ENCODE data around the gene EPB41L5. TPM values are rescaled to one million over a fixed set of nuclear protein-coding genes. Genes with fewer than 3 reads are reported as not detected.
"Not testable (repeated sequence)": the region's sequence is repeated elsewhere in the genome, so short reads cannot be mapped to it uniquely, and the experiment has no call there.

Gene EPB41L5
- total RNA-seq, result 1.2 TPM in 2 replicates

DNA sequence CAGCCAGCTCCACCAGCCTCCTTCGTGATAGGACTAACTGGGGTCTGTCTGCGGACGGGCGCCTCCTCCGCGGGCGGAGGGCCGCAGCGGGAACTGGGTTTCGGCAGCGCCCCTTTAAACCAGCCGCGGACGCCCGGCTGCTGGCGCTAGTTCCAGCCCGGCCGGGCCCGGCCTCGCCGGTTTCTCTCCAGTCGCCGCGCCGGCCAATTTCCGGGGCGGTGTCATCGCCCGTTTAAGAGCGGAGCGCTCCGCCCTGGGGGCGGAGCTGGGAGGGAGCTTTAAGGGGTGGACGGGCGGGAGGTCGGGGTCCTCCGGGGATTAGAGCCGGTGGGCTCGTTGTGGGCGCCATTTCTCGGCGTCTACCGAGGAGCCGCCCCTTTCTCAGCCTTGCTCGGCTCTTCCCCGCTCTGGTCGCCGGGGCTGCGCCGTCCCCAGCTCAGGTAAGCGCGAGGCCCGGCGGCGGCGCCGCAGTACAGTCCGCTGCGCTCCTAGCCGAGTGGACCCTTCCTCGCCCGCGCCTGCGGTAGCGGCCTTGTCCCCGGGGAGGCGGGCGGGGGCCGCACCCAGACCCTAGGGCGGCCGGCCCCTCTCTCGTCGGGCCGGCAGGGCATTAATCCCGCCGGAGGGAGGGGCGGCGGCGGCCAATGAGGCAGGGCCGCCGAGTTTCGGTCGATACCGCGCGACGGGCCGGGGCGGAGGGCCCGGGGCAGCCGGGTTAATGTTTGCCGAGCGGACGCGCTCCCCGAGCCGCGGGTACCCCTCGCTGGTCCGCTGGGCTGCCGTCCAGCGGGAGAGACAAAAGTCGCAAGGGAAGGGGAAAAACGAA lies at the start of gene EPB41L5:
EPB41L5 (plus strand) TSS at position 307 of the 826 bp plus-strand sequence. CDS start 6,008 bp downstream, outside the sequence.
- Mint-ChIP-seq H3K27ac (no peak within 1 kb of the TSS), H3K4me3 (peak within 1 kb of the TSS; percentile 78), H3K4me1 (ENCODE audit: low read depth) (peaks cover 7% of the 10 kb centered on the region), H3K9me3 (no peaks in the 10 kb centered on the region), H3K27me3 (ENCODE audit: insufficient read depth) (peaks cover 11% of the 10 kb centered on the region), H3K36me3 (ENCODE audit: low read depth) (peaks cover 1% of the 10 kb centered on the region)
- DNase-seq (ENCODE audit: low spot score), result peak; percentile 75
- intact Hi-C loops (cut with micrococcal nuclease), result loop anchor here (1.0 to 10.0 kb wide), 11 partner anchors 86 to 646 kb away; partner anchors contain the start of genes C2orf76, DBI, INHBB and PTPN4

DNA sequence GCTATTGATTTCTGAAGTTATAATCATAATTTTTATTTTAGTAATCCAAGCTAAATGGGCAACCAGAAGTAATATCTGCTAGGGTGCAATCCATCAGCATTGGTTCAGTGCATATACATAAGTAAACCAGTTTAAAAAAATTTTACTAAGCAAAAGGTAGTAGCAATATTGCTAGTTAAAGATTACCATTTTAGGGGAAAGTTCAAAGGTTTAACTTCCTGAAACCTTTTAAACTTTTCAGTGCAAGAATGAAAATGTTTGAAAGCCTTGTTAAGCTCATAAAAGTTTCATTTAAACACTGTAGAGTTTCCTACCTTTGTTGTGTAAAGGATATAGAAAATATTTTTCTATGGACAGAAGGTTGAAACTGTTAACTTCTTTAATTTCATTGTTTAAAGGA lies 31.0 kb upstream of the EPB41L5 start:
- Mint-ChIP-seq H3K36me3 (ENCODE audit: low read depth) (peaks cover 2% of the 10 kb centered on the region), H3K27me3 (ENCODE audit: insufficient read depth) (no peaks in the 10 kb centered on the region), H3K27ac (no peak overlapping the region), H3K9me3 (no peaks in the 10 kb centered on the region), H3K4me1 (ENCODE audit: low read depth) (no peaks in the 10 kb centered on the region), H3K4me3 (no peak overlapping the region)
- no peak for DNase-seq (ENCODE audit: low spot score)
- intact Hi-C loops (cut with micrococcal nuclease), result no loop called here

DNA sequence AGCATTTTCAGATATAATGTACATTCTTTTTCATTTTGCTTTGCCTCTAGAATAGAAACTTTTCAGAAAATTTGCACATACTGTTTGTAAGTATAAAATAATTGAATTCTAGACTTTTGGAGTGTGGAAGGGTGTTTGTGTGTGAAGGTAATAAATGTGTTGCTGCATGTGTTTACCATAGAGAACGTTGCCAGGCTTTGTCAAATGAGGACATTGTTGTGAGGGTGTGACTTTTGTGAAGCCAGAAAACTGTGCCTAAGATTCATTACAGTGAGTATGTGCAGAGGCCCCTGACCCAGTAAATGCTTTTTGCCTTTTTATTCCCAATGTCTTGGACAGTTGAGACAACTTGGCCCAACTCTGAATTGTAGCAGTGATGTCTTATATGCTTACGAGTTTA lies 30.4 kb upstream of the EPB41L5 start:
- Mint-ChIP-seq H3K36me3 (ENCODE audit: low read depth) (peaks cover 2% of the 10 kb centered on the region), H3K4me3 (no peak overlapping the region), H3K4me1 (ENCODE audit: low read depth) (no peaks in the 10 kb centered on the region), H3K27me3 (ENCODE audit: insufficient read depth) (no peaks in the 10 kb centered on the region), H3K27ac (no peak overlapping the region), H3K9me3 (no peaks in the 10 kb centered on the region)
- DNase-seq (ENCODE audit: low spot score), result no peak
- intact Hi-C loops (cut with micrococcal nuclease), result no loop called here

DNA sequence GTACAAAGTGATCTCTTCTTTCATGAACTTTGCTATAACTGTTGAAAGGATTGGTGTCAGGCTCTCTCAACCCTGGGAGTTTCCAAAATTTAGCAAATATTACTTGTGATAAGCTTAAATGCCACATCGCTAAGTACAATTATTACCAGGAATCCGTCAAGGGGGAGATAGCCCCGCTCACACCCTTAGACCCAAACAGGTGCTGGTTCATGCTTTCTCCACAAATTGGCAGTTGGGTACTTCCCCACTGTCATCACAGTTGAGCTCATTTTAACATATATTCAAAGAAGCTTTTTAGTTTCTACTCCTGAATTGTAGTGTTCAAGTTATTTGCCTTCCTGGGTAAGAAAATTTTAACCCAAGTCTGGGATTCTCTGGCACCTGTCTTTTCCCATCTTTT lies 29.8 kb upstream of the EPB41L5 start:
- no peaks in the 10 kb centered on the region for H3K9me3 Mint-ChIP-seq
- H3K4me1 Mint-ChIP-seq (ENCODE audit: low read depth), result no peaks in the 10 kb centered on the region
- DNase-seq (ENCODE audit: low spot score), result no peak
- H3K4me3 Mint-ChIP-seq, result no peak overlapping the region
- H3K36me3 Mint-ChIP-seq (ENCODE audit: low read depth), result peaks cover 2% of the 10 kb centered on the region
- H3K27ac Mint-ChIP-seq, result no peak overlapping the region
- H3K27me3 Mint-ChIP-seq (ENCODE audit: insufficient read depth), result no peaks in the 10 kb centered on the region
- intact Hi-C loops (cut with micrococcal nuclease), result no loop called here

DNA sequence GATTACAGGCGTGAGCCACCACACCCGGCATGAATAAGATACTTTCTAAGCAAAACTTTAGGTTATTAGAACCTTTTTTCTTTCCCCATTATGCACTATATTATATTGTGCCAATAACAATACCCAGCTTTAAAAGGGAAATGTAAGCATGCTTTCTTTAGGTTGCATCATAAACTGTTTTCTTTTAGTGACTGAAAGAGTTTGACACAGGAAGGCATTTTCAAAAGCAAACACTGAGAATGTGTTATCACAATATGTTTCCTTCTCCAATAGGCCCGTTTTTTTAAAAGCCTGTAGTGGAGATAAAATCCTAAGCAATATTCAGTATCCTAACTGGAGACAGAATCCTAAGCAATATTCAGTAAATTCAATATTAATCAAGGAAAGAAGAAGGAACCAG lies 16.7 kb upstream of the EPB41L5 start:
- intact Hi-C loops (cut with micrococcal nuclease), result no loop called here
- Mint-ChIP-seq H3K4me1 (ENCODE audit: low read depth) (no peaks in the 10 kb centered on the region), H3K9me3 (no peaks in the 10 kb centered on the region), H3K36me3 (ENCODE audit: low read depth) (no peaks in the 10 kb centered on the region), H3K27me3 (ENCODE audit: insufficient read depth) (peaks cover 6% of the 10 kb centered on the region), H3K4me3 (no peak overlapping the region), H3K27ac (no peak overlapping the region)
- DNase-seq (ENCODE audit: low spot score), result no peak

DNA sequence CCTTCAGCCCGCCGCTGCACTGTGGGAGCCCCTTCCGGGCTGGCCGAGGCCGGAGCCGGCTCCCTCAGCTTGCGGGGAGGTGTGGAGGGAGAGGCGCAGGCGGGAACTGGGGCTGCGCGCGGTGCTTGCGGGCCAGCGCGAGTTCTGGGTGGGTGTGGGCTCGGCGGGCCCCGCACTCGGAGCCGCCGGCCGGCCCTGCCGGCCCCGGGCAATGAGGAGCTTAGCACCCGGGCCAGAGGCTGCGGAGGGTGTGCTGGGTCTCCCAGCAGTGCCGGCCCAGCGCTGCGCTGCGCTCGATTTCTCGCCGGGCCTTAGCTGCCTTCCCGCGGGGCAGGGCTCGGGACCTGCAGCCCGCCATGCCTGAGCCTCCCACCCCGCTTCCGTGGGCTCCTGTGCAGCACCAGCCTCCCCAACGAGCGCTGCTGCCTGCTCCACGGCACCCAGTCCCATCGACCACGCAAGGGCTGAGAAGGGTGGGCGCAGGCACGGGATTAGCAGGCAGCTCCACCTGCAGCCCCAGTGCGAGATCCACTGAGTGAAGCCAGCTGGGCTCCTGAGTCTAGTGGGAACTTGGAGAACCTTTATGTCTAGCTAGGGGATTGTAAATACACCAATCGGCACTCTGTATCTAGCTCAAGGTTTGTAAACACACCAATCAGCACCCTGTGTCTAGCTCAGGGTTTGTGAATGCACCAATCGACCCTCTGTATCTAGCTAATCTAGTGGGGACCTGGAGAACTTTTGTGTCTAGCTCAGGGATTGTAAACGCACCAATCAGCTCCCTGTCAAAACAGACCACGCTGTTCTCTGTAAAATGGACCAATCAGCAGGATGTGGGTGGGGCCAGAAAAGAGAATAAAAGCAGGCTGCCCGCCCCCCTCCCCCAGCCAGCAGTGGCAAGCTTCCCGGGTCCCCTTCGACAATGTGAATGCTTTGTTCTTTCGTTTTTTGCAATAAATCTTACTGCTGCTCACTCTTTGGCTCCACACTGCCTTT lies 15.7 kb upstream of the EPB41L5 start:
- H3K36me3 Mint-ChIP-seq (ENCODE audit: low read depth); DNase-seq (ENCODE audit: low spot score); H3K27ac Mint-ChIP-seq; H3K9me3 Mint-ChIP-seq; H3K27me3 Mint-ChIP-seq (ENCODE audit: insufficient read depth); intact Hi-C loops (cut with micrococcal nuclease); H3K4me1 Mint-ChIP-seq (ENCODE audit: low read depth); H3K4me3 Mint-ChIP-seq: not testable (repeated sequence)

DNA sequence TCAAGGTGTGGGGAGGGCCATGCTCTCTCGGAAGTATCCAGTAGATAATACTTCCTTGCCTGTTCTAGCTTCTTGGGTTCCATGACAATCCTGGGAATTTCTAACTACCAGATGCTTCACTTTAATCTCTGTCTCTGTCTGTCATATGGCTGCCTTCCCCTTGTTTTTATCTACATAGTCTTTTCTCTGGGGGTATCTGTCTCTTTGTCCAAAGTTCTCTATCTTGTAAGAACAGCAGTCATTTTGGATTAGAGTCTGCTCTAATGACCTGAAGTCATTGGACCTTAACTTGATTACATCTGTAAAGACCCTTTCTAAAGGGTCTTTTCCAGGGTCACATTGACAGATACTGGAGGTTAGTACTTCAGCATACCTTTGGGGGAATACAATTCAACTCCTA lies 11.4 kb upstream of the EPB41L5 start:
- intact Hi-C loops (cut with micrococcal nuclease), result no loop called here
- Mint-ChIP-seq H3K27ac (no peak overlapping the region), H3K4me3 (no peak overlapping the region), H3K4me1 (ENCODE audit: low read depth) (no peaks in the 10 kb centered on the region), H3K9me3 (no peaks in the 10 kb centered on the region), H3K36me3 (ENCODE audit: low read depth) (no peaks in the 10 kb centered on the region), H3K27me3 (ENCODE audit: insufficient read depth) (no peaks in the 10 kb centered on the region)
- DNase-seq (ENCODE audit: low spot score), result no peak

DNA sequence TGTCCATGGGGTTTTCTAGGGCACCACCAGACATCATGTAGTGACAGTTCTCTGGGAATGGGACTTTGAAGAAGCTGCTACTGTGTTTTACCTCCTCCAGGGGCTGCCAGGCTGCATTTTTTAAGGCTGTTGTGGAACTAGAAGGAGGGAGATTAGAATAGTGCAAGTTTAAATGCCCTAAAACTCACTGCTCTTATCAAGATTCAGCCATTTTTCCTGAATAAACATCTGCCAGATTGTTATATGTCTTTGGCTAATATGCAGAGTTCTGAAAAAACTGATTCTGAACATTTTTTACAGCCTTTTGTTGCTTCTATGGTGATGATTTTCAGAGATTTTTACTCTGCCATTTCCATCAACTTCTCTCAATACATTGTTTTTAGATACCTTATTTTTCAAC lies 8.6 kb upstream of the EPB41L5 start:
- Mint-ChIP-seq H3K9me3 (no peaks in the 10 kb centered on the region), H3K27ac (no peak overlapping the region), H3K36me3 (ENCODE audit: low read depth) (no peaks in the 10 kb centered on the region)

DNA sequence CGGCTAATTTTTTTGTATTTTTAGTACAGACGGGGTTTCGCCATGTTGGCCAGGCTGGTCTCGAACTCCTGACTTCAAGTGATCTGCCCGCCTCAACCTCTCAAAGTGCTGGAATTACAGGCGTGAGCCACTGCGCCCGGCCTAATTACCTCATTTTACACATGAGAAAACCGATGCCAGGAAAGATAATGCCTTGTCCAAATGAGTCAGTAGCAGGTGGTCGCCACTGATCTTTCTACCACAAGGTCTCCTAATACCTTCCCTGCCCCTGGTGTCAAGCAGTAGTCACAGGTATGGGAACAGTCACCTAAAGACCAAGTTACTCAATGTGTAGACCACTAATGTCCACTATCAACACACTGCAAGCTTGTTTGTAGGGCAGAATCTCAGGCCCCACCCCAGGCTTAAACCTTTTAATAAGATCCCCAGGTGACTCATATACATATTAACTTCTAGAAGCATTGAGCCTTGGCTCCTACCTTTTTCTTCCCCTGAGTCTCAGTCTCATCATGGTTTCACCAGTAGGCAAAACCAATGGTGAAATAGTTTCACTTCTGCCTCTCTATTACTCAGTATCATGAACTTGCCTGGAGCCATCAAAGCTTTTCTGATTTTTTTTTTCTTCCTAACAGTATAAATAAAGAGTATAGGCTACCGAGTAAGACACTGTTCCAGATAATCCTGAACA lies 6.9 kb upstream of the EPB41L5 start:
- intact Hi-C loops (cut with micrococcal nuclease), result no loop called here
- Mint-ChIP-seq H3K4me1 (ENCODE audit: low read depth) (peaks cover 5% of the 10 kb centered on the region), H3K27me3 (ENCODE audit: insufficient read depth) (peaks cover 3% of the 10 kb centered on the region), H3K4me3 (no peak overlapping the region), H3K36me3 (ENCODE audit: low read depth) (no peaks in the 10 kb centered on the region), H3K27ac (no peak overlapping the region), H3K9me3 (no peaks in the 10 kb centered on the region)
- no peak for DNase-seq (ENCODE audit: low spot score)

More for the DNA sequence above, 8.6 kb upstream of the EPB41L5 start:
- H3K27me3 Mint-ChIP-seq (ENCODE audit: insufficient read depth), result peaks cover 2% of the 10 kb centered on the region
- peaks cover 5% of the 10 kb centered on the region for H3K4me1 Mint-ChIP-seq (ENCODE audit: low read depth)
- DNase-seq (ENCODE audit: low spot score), result no peak
- intact Hi-C loops (cut with micrococcal nuclease), result no loop called here
- no peak overlapping the region for H3K4me3 Mint-ChIP-seq

DNA sequence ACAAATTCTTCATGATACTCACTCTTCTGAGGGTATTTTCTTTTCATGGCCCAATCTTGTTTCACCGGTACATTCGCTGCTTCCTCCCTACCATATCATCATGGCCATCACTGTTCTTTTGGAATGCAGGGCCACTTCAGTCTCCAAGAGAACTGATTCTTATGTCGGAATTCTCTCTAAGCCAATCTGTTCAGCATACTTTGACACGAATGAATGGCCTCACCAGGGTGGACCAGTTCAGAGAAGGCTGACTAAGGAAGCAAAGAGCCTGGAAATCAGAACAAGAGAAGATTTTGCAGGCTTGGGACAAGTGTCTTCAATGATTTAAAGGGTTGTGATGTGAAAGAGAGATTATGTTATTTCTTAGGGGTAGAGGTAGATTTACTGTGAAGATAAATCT lies 5.0 kb upstream of the EPB41L5 start:
- peaks cover 12% of the 10 kb centered on the region for H3K4me1 Mint-ChIP-seq (ENCODE audit: low read depth)

DNA sequence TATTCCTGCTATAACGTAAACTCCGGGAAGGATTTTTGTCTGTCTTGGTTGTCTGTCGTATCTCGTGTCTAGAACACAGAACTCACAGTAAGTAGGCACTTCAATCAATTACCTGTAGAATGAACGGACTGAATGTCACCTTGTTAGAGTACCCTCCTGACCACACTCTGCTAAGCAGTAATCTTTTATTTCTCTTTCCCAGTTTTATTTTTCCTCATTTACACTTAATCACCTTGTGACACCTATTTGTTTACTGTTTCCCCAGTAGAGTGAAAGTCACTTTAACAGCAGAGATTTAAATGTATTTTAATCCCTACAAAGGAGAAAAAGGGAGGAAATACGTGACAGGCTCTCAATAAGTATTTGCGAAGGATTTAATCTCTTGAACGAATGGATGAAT lies 514 bp upstream of the EPB41L5 start:
- Mint-ChIP-seq H3K4me1 (ENCODE audit: low read depth) (peaks cover 12% of the 10 kb centered on the region), H3K4me3 (peak overlapping the region; percentile 27), H3K9me3 (no peaks in the 10 kb centered on the region), H3K27me3 (ENCODE audit: insufficient read depth) (peaks cover 13% of the 10 kb centered on the region), H3K36me3 (ENCODE audit: low read depth) (peaks cover 1% of the 10 kb centered on the region), H3K27ac (no peak overlapping the region)
- intact Hi-C loops (cut with micrococcal nuclease), result loop anchor here (2.0 to 10.0 kb wide), 7 partner anchors 85 to 645 kb away; partner anchors contain the start of genes C2orf76, DBI and INHBB
- no peak for DNase-seq (ENCODE audit: low spot score)

More for the DNA sequence above, 5.0 kb upstream of the EPB41L5 start:
- Mint-ChIP-seq H3K27me3 (ENCODE audit: insufficient read depth) (peaks cover 3% of the 10 kb centered on the region), H3K27ac (peak overlapping the region; percentile 26), H3K4me3 (no peak overlapping the region), H3K36me3 (ENCODE audit: low read depth) (no peaks in the 10 kb centered on the region), H3K9me3 (no peaks in the 10 kb centered on the region)
- DNase-seq (ENCODE audit: low spot score), result no peak
- intact Hi-C loops (cut with micrococcal nuclease), result no loop called here

DNA sequence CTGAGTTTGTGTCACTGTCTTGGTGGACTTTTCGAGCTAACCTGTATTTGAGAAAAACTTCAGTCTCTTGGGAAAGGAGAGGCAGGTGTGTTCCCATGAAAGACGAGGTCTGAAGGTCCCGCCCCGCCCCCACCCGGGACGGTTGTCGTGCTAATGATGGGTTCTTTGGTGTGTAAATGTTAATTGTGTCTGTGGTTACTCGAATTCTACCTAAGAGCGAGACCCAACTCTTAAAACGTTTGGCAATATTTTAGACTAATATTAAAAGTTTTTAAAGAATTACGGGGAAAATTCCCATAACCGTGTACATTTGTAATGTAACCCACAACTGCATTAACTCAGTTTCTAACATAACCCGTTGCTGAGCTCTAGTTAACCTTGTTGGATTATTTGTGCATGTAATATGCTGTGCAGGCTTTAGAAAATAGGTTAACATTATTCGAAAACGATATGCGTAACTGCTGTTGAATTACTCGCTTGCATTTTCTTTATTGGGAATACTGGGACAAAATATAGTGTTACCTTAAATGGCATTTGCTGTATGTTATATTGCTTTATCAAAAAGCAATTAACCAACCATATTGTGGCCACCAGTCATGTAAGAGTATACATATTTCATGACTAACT lies 833 bp downstream of the EPB41L5 start:
- peaks cover 1% of the 10 kb centered on the region for H3K36me3 Mint-ChIP-seq (ENCODE audit: low read depth)
- intact Hi-C loops (cut with micrococcal nuclease), result loop anchor here (1.0 to 10.0 kb wide), 11 partner anchors 86 to 646 kb away; partner anchors contain the start of genes C2orf76, DBI, INHBB and PTPN4
- H3K9me3 Mint-ChIP-seq, result no peaks in the 10 kb centered on the region
- H3K27me3 Mint-ChIP-seq (ENCODE audit: insufficient read depth), result peaks cover 11% of the 10 kb centered on the region
- peak overlapping the region; percentile 78 for H3K4me3 Mint-ChIP-seq
- no peak overlapping the region for H3K27ac Mint-ChIP-seq
- no peak for DNase-seq (ENCODE audit: low spot score)
- peaks cover 7% of the 10 kb centered on the region for H3K4me1 Mint-ChIP-seq (ENCODE audit: low read depth)

Data from activated T-helper 1 cell treated with anti-CD3 and anti-CD28 coated beads, Interleukin-12 subunit alpha, Interleukin-12 subunit beta, Interleukin-2, Interleukin-4 antibody, amounts not matched to agents 30 ng/mL and 10 ng/mL and 1 ng/mL, durations not matched to agents 14 hours and 24 hours and 36 hours (primary cell).